AG08396 (cell line): Measurements from ENCODE around the gene MANEAL.

Experiments used
- DNase-seq: peaks from one replicate; pipeline ENCODE4 v3.0.0; 2012; ENCODE audit warnings: low spot score, mixed read lengths

MANEAL gene

GRCh38 chr1:37782491-37782890, 11.2 kb upstream of the MANEAL start:
- no peak for DNase-seq

GRCh38 chr1:37792943-37793686, 532 bp upstream of the MANEAL start:
- no peak for DNase-seq

GRCh38 chr1:37794372-37795339, 1.0 kb downstream of the MANEAL start:
- DNase-seq = no peak

GRCh38 chr1:37795340-37796125, 1.9 kb downstream of the MANEAL start:
- DNase-seq = peak; percentile 80

GRCh38 chr1:37797750-37798345, 4.2 kb downstream of the MANEAL start:
- DNase-seq = peak; percentile 71

- DNase-seq = no peak
These were observed 8.8 kb downstream of the MANEAL start for GRCh38 chr1:37802439-37802838.

- DNase-seq = no peak
These were observed 13.5 kb downstream of the MANEAL start for GRCh38 chr1:37807220-37807554.

GRCh38 chr1:37807555-37808368, 14.1 kb downstream of the MANEAL start, which contains the start of the genes C1orf122 and YRDC:
C1orf122 (plus strand) TSS chr1:37807790; CDS start chr1:37808405, 615 bp downstream.
YRDC (minus strand) TSS chr1:37808208; CDS start chr1:37808180, 28 bp downstream.
- DNase-seq = peak; percentile 99

- peak; percentile 96 for DNase-seq
These were observed 15.0 kb downstream of the MANEAL start for GRCh38 chr1:37808369-37809319.

- no peak for DNase-seq
These were observed 16.3 kb downstream of the MANEAL start for GRCh38 chr1:37809942-37810341.

GRCh38 chr1:37811027-37811655, 17.5 kb downstream of the MANEAL start:
- peak; percentile 77 for DNase-seq

GRCh38 chr1:37813529-37814145, 20.0 kb downstream of the MANEAL start:
- no peak for DNase-seq

GRCh38 chr1:37814252-37814651, 20.6 kb downstream of the MANEAL start:
- no peak for DNase-seq

GRCh38 chr1:37817481-37817880, 23.8 kb downstream of the MANEAL start:
- no peak for DNase-seq

- no peak for DNase-seq
These were observed 27.8 kb downstream of the MANEAL start for GRCh38 chr1:37821481-37821880.

GRCh38 chr1:37822906-37823815, 29.5 kb downstream of the MANEAL start:
- DNase-seq = no peak

GRCh38 chr1:37824001-37824400, 30.4 kb downstream of the MANEAL start:
- DNase-seq = no peak

GRCh38 chr1:37825506-37825905, 31.9 kb downstream of the MANEAL start:
- DNase-seq = no peak
